OCI-LY1 (cell line): ENCODE results near the gene PIF1.

Source experiments
- CTCF ChIP-seq: fragments of 200-600 bp; sonication (generic), shearing (Covaris generic); IDR thresholded peaks from 2 replicates; pipeline ENCODE4 v1.5.1; 2017; ENCODE audit warnings: mild to moderate bottlenecking, antibody characterized with exemption, low read length, moderate library complexity, mixed read lengths
- EZH2 ChIP-seq: fragments of 200-600 bp; sonication (generic), shearing (Covaris generic); IDR thresholded peaks from 2 replicates; pipeline ENCODE4 v1.8.0; 2017; ENCODE audit warnings: borderline replicate concordance, mixed run types, mild to moderate bottlenecking, antibody characterized with exemption, low read length, moderate library complexity, mixed read lengths

DNA sequence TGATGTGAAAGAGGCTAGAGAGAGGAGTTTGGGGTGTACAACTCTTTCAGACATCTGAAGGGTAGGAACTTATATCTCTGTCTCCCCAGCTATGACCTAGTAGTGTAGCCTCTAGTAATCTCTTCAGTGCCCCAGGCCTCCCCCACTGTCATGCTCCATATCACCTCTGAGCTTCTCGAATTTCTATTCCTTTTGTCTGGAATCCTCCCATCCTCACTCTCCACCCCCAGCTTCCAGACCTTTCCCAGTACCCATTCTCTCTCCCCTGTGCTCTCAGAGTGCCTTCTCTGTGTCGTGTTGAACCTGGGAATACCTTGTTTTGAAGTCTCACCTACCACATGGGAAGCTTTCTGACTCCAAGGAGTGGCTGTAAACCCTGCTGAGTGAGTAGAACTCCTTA, 46.4 kb downstream of the PIF1 start:
- TF ChIP-seq CTCF (no peak), EZH2 (no peak)
